Esophagus squamous epithelium (tissue), 4 donors: Measurements from ENCODE around the gene JARID2.

Source experiments
- POLR2A ChIP-seq, 4 donors: fragments of 450-650 bp; IDR thresholded peaks; one replicate each; pipeline ENCODE4 v1.6.1; 2017; ENCODE audit warnings: antibody characterized with exemption in 4 of 4, mild to moderate bottlenecking in 4 of 4, moderate library complexity in 3 of 4
- TF ChIP-seq, protein P1 (sequence below), 6 experiments: fragments of 450-650 bp in 4 of 6; fragments of 200-600 bp in 2 of 6; sonication (generic) in 2 of 6; IDR thresholded peaks; one replicate each; pipeline ENCODE4 v1.5.1; 2016 to 2019; ENCODE audit warnings: antibody characterized with exemption in 6 of 6, mild to moderate bottlenecking in 4 of 6, moderate library complexity in 4 of 6

DNA sequence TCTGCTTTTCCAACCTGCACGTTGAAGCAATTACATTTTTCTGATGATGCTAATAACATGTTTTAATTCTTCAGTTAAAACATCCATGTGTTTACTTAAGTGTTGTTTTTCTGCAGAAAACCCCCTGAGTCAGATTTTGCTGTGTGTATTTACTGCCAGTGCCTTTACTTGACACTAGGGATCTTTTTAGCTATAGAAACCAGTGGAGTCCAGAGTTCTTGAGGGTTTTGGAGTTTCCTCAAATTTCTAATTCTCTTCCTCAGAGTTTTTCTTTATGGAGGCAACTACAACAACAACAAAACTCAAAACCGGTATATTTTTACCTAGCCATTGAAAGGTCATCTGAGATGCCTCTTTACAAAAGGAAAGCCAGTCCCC is 168.4 kb downstream of the JARID2 start:
- TF ChIP-seq, protein P1, sequence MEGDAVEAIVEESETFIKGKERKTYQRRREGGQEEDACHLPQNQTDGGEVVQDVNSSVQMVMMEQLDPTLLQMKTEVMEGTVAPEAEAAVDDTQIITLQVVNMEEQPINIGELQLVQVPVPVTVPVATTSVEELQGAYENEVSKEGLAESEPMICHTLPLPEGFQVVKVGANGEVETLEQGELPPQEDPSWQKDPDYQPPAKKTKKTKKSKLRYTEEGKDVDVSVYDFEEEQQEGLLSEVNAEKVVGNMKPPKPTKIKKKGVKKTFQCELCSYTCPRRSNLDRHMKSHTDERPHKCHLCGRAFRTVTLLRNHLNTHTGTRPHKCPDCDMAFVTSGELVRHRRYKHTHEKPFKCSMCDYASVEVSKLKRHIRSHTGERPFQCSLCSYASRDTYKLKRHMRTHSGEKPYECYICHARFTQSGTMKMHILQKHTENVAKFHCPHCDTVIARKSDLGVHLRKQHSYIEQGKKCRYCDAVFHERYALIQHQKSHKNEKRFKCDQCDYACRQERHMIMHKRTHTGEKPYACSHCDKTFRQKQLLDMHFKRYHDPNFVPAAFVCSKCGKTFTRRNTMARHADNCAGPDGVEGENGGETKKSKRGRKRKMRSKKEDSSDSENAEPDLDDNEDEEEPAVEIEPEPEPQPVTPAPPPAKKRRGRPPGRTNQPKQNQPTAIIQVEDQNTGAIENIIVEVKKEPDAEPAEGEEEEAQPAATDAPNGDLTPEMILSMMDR (IDR thresholded peaks at IDR 0.05): no peak
- no peak for TF ChIP-seq POLR2A (IDR thresholded peaks at IDR 0.05)
